NCI-H1694 treated with DMSO at 0.1 percent for 48 hours (cell line): ENCODE measurements around the gene IL17F.

Experiments
- DNase-seq: peaks from one replicate; lab custom pipeline; 2025; lab: John Stamatoyannopoulos, UW

The IL17F gene

DNA sequence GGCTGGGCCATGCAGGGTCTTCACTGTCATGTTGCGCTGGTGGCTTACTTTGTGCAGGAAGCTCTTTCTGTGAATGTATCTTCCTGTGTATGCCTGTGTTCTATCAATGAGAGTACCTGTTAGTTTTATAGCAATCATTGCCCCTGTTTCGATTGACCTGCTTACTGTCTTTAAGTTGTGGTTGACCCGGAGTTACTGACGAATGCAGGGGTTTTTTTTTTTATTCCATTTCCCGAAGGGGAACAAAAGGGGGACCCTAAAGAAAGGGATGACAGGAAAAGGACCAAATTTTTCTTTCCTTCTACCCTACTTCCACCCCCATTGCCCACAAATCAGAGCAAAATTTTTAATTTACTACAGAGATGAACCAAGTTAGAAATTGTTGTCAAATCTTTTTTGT, at the start of gene IL17F:
Gene IL17F, minus strand, starts transcription at position 101 of the 400 bp plus-strand sequence. Its CDS starts 71 bp downstream, at position 30.
- no peak for DNase-seq

DNA sequence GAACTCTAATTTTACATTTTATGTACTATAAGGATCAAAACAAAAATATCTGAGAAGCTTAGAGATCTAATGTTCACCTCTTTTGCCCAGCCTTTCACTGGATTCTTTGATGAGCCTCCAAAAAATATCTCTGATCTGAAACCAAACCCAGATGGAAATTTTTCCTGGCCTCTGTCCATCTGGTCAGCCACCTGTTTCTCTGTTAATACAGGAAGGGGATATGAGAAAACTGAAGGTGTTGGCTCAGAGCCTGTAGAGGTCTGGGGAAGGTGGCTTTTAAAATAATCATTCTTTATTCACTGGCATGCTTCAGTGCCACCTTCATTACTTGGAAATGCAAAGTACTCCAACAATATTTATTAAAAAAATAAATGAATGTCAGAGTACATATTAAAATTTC, 48.8 kb upstream of the IL17F start:
- DNase-seq, result no peak

DNA sequence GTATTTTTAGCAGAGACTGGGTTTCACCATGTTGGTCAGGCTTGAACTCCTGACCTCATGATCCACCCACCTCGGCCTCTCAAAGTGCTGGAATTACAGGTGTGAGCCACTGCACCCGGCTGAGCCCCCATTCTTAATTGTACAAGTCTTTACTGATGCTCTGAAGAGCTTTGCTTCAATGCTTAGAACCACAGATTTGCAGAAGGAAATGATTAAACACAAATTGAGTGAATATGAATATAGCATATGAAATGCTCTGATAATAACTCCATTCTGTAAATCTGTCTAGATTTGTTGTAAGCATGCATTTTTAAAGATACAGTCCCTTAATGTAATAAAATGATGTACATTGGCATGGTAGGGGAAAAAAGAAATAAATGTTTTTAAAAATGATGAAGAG, 44.5 kb upstream of the IL17F start:
- DNase-seq, result no peak

DNA sequence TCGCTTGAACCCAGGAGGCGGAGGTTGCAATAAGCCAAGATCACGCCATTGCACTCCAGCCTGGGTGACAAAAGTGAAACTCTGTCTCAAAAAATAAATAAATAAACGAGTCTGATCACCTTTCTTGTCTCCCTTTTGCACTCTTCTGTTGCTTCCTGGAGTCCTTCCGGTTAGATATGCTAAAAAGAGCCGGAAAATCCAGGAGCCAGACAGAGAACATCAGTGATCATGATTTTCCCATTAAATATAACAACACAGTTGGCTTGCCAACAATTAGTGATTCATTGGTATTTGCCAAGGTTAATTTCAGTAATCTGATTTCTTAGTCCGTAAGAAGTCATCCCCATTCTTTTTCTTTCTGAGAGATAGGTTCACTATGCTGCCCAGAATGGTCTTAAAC, 43.9 kb upstream of the IL17F start:
- DNase-seq, result no peak

DNA sequence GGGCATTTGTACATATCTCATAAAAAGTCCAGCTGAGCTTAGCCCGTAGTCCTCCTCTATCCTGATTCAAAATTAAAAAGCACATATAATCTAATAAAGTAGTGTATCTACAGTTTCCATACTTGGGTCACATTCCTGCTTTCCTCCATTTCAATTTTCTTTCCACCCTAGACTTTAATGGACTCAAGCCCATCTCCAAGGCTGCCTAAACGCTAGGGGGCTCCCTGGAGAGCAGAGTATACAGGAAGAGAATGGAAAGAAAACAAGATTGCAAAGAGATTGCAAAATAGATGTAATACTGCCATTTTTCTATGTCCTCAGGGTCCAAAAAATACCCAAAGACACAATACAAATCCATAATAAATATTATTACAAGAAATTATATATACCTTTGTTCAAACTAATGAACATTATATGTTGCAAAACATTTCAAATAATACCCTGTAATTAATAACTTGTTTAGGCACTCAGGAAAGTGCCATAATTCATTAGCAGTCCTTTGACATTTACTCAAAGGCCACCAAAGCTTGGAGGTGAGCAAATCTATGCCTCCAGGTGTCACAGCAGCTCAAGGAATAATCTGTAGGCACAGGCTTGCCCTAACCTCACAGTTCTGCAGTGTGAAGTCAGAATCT, 42.6 kb upstream of the IL17F start:
- peak; percentile 27 for DNase-seq

DNA sequence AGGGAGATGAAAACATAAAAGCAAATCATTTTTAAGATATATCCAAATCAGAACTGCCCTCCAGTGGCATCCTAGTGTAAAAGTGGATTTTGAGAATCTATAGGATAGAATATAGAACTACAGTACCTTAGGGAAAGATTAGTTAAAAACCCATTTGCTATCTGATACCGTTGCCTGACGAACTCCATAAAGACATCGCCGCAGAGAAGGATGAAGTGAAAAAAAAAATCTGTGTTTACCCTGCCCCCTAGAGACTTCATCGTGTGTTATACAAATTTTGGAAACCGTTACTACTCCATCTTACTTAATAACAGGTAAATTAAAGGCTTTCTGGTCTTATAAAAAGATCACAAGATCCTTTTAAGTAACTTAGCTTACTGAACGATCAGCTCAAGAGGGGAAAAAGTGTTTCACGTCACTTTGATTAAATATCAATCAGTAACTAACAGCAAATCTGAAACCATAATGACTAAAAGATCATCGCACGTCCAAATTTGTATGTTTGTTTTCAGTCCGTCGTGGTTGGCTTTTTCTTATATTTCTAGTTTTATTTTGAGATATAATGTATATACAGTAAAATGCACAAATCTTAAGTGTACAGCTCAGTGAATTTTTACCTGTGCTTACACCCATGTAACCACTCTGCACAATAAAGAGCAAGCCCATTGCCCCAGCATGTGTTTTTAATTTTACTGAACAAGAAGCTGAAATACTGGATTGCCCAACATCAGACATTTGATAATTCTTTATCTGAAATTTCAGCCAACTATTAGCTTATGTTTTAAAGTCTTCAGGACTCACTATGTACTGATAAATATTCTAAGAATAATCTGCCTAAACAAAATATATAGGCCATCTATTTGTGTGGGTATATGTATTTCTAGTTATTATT, 41.1 kb upstream of the IL17F start:
- DNase-seq, result peak; percentile 44

DNA sequence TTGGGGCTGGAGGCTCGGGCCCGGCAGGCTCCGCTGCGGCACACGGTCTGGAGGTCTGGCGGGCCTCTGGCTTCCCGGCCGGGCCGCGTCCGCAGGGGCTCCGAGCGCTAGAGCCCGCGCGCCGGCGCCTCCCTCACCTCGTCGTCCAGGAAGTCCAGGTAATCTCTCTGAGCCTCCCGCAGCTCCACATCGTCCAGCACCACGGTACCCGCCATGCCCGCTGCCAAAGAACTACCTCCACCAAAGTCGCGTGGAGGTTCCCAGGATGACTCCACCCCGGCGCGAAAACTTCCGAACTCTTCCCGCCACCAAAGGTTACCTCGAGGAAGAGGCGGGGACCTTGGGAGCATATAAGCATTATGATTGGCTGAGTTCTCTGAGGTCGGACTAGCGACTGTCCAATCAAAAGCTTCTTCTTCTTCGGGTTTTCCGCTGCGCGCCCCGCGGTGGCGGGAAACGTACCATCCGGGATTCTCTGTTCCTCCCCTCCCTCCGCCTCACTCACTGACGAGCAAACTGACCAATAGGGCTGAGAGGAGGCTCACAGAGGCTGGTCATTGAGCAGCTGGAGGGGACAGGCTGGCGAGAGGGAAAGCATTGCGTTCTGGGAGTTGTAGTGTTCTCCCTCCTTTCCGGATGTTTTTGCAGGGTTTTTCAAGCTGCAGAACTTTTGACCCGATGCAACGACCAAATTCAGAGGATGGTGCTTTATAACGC, 40.3 kb upstream of the IL17F start, which contains the start of gene MCM3:
Gene MCM3, minus strand, starts transcription at position 283 of the 717 bp plus-strand sequence. Its CDS starts 68 bp downstream, at position 215.
- peak; percentile 98 for DNase-seq

DNA sequence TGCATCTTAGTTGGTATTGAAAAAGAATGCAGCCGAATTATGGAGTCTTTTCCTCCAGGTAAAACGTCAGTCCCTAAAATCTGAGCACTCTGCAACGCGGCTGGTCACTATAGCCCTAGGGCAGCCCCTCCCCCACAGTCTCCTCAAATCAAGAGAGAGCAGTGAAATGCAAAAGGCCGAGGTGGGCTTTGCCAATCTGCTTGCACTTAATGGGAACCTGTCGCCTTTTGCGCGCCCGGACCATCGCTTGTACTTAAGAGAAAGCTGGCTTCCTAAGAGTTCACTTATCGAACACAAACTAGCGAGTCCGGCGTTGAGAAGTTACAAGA, 39.8 kb upstream of the IL17F start:
- DNase-seq, result peak; percentile 39

DNA sequence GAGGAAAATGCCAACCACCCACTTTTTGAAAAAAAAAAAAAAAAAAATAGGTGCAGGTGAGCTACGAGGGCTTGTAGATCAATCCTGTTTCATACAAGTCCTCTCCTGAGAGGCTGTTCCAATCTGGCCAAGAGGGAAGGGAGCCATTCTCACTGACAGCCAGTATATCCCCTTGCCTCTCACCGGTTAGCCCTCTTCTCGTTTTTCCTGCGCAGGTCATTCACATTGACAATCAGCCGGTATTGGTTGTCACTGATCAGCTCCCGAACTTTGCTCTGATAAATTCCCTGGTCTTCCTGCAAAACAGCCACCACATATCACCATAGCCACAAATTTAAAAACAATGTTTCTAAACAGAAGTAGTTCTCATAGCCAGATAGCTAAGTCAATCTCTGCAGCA, 38.8 kb upstream of the IL17F start:
- no peak for DNase-seq

DNA sequence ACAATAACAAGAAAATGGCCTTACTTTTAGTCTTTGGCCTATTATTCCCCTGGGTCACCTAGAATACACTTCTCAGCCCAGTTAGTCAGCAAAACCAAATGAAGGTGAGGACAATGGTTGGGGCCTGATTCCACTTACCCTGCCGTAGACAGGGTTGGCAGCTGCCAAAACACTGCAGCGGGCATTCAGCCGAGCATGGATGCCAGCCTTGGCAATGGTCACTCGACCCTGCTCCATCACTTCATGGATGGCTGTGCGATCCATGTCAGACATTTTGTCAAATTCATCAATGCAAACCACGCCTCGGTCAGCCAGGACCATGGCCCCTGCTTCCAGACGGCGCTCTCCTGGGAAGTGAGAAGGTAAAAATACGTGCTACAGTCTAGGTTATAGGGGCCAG, 31.8 kb upstream of the IL17F start:
- no peak for DNase-seq

DNA sequence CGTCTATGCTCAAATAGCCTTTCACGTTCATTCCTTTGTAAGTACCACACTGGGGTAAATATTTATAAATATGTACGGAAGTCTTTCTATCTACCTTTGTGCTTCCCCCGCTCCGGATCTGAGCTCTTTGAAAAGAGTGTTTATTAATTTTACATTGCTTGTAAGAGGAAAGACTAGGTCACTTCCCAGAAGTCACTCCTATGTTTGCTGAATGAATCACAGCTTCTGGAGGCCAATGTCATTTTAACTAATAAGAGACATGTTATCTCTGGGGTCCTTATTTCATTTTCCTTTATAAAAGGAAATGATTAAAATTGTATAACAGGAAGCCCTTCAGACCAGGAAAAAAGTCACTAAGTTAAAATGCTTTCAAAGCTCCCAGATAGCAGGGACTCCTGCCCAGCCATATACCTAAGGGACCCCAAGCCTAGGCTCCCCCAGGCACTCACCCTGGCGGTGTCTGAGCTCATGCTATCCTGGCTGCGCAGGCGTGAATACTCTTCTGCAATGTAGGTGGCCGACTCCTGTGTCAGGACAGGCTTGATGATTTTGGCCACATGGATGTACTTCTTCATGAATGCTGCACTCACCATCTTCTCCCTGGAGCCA, 27.7 kb upstream of the IL17F start:
- DNase-seq, result no peak

DNA sequence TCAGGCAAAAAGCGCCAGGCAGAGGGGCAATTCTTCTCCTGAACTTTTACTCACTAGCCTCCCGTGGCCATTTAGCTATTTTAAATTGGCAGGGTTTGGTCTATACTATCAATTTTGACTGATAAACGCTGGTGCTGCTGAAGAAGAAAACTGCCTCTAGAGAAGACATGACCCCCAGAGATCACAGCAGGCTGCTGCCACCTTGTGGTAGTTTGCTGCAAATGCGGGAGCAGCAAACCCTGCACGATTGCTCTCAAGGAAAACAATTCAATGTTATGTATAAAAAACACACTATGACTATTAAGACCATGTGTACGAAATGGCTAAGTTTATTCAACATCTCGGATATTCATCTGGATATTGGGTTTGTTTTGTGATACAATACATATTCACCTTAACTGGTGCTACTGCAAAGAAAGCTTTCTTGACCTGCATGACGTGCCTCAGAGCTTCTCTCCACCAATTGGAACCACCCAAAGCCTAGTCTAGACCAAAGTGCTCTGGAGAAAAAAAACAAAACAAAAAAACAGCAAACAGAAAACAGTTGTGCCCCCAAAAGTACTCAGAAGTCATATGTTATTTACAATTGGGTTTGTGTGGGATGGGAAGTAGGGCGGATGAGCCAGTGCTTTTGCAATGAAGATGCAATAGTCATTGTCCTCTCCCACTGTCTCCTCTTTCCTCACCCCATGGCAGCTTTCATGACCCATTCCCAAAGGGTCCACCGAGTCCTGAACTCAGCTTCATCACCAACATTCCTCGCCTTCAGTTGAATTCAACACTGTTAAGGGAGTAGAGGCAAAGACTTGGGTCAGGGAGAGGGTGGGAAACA, 19.6 kb upstream of the IL17F start:
- peak; percentile 36 for DNase-seq

DNA sequence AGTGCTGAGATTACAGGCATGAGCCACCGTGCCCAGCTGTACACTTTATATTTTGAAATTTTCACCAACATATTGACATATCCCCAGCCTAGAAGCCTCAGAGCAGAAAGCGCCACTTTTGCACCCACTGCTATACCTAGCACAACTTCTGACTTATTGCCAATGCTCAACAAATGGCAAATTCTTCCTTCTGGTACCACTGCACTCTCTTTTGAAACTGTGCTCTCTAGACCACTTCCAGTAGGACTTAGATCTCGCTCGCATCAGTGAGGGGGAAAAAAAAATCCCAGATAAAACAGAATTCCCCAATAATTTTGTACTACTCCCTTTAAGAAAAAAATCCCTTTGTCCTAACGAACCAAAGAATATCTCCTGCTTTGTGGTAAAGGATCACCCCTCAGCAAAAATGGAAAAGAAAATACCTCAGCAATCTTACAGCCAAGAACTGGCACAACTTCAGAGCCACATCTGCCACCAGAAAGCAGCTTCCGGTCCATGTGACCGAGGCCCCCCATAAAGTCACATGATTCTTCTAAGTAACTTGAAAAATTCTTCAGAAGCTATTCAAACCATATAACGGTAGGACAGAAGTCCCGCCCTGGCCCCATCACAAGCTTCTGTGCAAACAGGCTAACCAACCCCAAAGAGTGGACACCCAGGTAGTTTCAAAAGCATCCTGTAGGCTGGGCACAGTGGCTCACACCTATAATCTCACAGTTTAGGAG, 18.5 kb upstream of the IL17F start:
- DNase-seq, result no peak

DNA sequence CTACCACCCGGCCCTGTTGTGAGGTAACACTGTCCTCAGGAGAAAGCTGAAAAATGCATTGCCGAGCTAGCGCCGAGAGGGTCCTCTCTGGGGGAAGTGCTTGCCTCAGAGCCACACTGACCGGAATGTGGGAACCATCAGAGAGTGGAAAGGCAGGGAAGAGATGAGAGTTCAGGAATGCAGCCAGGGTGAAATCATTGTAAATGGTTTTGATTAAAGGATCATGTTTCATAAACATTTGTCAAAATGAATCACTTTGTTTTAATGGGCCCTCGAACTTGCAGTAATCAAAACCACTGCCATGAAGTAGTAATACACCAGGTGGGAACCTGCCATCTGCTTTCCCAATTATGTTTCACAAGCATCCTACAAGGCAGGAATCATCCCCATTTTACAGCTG, 16.9 kb upstream of the IL17F start:
- no peak for DNase-seq

DNA sequence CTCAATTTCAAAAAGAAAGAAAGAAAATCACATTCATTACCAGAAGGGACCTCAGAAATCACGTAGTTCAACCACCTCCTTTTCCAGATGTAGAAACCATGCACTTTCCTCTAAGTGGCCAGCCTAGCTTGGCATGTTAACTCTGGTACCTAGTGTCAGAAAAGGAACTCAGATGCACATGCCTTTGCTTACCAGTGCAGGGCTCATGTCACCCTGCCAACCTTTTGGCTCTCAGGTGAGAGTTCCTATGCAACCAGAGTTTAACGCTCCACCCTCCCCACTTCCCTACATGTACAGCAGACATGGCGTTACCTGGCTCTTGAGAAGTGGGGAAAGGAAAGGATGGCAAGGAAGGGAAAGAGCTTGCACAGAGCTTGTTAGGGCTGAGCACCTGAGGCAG, 16.3 kb upstream of the IL17F start:
- DNase-seq, result no peak

DNA sequence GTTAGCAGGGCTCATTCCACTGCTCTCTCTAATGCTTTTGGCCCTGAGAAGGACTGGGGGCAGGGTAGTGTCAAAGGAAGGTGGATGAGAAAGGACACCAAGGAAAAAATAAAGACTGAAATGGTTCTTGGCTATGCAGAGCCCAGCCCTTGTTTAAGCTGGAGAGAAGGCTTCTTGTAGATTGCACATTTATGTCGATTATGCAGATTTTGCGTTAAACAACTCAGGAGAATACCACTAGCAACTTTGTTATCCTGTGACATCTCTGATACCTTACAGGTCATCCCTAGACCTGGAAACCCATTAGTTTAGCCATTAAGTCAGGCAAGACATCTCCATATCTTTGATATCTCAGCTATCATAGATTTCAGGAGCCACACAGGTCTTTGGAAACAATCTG, 11.1 kb upstream of the IL17F start:
- no peak for DNase-seq

DNA sequence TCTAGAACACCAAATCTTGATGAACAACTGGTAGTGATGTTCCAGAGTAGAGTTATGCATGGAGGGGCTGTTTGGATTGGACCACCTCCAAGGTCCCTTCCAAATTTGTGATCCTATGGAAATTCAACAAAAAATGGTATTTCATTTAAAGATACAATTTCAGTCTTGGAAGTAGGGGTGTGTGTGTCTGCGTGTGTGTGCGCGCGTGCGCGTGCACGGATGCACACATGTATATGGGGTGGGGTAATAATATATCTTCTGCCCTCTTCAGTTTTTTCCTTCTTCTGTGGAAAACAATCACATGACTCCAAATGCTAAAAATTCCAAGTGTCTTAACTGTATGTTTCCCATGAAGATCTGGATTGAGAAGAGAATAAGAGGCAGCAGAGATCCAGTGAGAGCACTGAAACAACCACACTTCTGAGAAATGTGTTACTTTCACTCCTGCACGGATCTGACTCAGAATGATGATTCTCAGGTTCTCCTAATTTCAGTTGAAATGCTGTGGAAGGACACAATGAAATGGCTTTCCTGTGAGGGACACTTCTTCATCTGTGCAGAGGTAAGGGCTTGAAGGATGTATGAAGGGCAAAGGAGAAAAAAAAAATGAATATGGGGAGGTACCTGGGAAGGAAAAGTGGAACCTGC, 10.6 kb upstream of the IL17F start:
- DNase-seq, result no peak

DNA sequence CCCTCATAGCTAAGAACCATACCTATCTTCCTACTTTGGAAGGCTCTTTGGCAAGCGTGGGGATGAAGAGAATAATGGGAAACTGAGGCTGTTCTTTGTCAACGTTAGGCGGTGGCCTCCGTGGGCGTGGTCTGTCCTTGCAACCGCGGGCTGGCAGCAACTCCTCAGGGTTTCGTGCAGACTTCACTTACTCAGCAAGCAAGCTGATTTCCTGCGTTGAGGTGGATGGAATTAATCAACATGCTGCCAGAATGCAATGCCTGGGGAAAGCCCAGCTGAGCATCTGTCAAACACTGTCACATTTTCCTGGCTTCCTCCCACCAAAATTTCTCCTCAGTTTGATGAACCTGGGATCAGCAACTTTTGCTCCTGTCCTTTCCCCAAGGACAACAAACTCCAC, 9.2 kb upstream of the IL17F start:
- no peak for DNase-seq

DNA sequence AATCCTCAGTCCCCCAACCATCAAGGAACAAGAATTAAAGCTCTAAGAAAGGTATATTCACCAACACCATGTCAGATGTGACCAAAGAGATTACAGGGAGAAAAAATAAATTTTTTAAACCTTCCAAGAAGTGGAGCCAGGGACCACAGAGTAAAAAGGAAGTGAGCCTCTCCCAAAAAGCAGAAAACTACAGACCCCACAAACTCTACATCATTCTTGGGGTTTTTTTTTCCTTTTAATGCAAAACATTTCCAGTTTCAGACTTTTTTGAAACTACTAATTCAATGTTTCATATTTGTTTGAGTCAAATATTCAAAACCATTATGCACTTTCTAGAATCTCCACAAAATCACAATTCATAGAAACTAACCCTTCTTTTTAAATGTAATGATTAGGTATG, 6.8 kb upstream of the IL17F start:
- no peak for DNase-seq

DNA sequence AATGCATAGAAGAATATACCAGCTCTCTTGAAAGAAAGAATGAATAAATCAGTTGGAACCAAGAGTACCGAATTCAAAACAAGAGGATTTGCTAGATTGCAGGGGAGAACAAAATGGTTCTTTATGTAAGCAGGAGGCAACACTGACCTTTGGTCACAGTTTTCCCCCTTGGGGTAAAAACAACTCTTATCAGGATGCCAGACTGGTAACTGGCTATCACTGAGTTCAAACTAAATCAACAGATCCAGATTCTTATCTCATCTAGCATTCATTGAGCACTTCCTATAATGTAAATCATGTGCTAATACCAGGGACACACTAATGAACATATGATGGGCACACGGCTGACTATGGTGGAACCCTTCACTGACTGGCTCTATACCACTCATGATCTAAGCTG, 4.8 kb upstream of the IL17F start:
- no peak for DNase-seq
